WTC11 (cell line): ENCODE data around the gene WDR76. TPM values are rescaled to one million over a fixed set of nuclear protein-coding genes. Genes with fewer than 3 reads are reported as not detected.

ENCODE experiments used
- ATAC-seq: fragments of 200-7000 bp; cut with Tn5 transposase; 2 replicates; pipeline ENCODE4 v1.10.0; 2021; ENCODE audit warnings: mild to moderate bottlenecking, moderate library complexity
- CTCF ChIA-PET: fragments of 300-600 bp; sonication (Branson Sonifier 250); formaldehyde crosslinking; loops from one replicate; lab custom pipeline; 2021; ENCODE audit warnings: antibody characterized with exemption; lab: Charles Lee
- POLR2A ChIA-PET: fragments of 350-600 bp; sonication (Branson Sonifier 250); formaldehyde crosslinking; loops from one replicate; lab custom pipeline; 2021; ENCODE audit warnings: antibody characterized with exemption; lab: Charles Lee
- DNase-seq: peaks from one replicate; pipeline ENCODE4 v3.0.0; 2021; ENCODE audit warnings: low spot score
- H3K27ac Mint-ChIP-seq: 2 replicates; pipeline ENCODE4 v1.8.0; 2021; ENCODE audit warnings: mixed read lengths
- H3K27me3 Mint-ChIP-seq: 2 replicates; pipeline ENCODE4 v1.8.0; 2021; ENCODE audit warnings: low read depth, mild to moderate bottlenecking, moderate library complexity, mixed read lengths
- H3K36me3 Mint-ChIP-seq: 2 replicates; pipeline ENCODE4 v1.8.0; 2021; ENCODE audit warnings: mixed read lengths
- H3K4me1 Mint-ChIP-seq: 2 replicates; pipeline ENCODE4 v1.8.0; 2022; ENCODE audit warnings: mixed read lengths
- H3K4me3 Mint-ChIP-seq: 2 replicates; pipeline ENCODE4 v1.8.0; 2021; ENCODE audit warnings: mild to moderate bottlenecking, moderate library complexity, mixed read lengths
- H3K9me3 Mint-ChIP-seq: 2 replicates; pipeline ENCODE4 v1.8.0; 2021; ENCODE audit warnings: mixed read lengths
- AFF4 ChIP-seq: sonication (generic); formaldehyde crosslinking; IDR thresholded peaks from 2 replicates; pipeline ENCODE4 v1.8.1; 2023; ENCODE audit warnings: mild to moderate bottlenecking, missing genetic modification reagents, borderline replicate concordance
- CDX4 ChIP-seq: fragments of 250-450 bp; sonication (Bioruptor Pico); IDR thresholded peaks from 2 replicates; pipeline ENCODE4 v1.9.0; 2021; ENCODE audit warnings: moderate library complexity, mild to moderate bottlenecking, inconsistent platforms, borderline replicate concordance
- E2F4 ChIP-seq: sonication (generic); formaldehyde crosslinking; IDR thresholded peaks from 2 replicates; pipeline ENCODE4 v1.8.1; 2022; ENCODE audit warnings: low read depth, mild to moderate bottlenecking, moderate library complexity, missing genetic modification reagents, borderline replicate concordance
- ERG ChIP-seq: fragments of 250-450 bp; sonication (Bioruptor Pico); IDR thresholded peaks from 2 replicates; pipeline ENCODE4 v1.8.0; 2021; ENCODE audit warnings: mild to moderate bottlenecking
- FOXP1 ChIP-seq: sonication (generic); formaldehyde crosslinking; IDR thresholded peaks from 2 replicates; pipeline ENCODE4 v1.8.0; 2022; ENCODE audit warnings: missing genetic modification reagents, mild to moderate bottlenecking, moderate library complexity, borderline replicate concordance
- FOXP4 ChIP-seq: sonication (generic); formaldehyde crosslinking; IDR thresholded peaks from 2 replicates; pipeline ENCODE4 v1.8.0; 2022; ENCODE audit warnings: mild to moderate bottlenecking, missing genetic modification reagents
- GTF2I ChIP-seq: fragments of 250-450 bp; sonication (Bioruptor Pico); conservative IDR thresholded peaks from 2 replicates; pipeline ENCODE4 v1.4.0; 2021; ENCODE audit warnings: mild to moderate bottlenecking
- HMGA2 ChIP-seq: fragments of 250-450 bp; sonication (Bioruptor Pico); IDR thresholded peaks from 2 replicates; pipeline ENCODE4 v1.4.0; 2021; ENCODE audit warnings: mild to moderate bottlenecking, moderate library complexity
- HMGXB4 ChIP-seq: sonication (generic); formaldehyde crosslinking; IDR thresholded peaks from 2 replicates; pipeline ENCODE4 v1.8.1; 2023; ENCODE audit warnings: mild to moderate bottlenecking, moderate library complexity, missing genetic modification reagents
- IRF2 ChIP-seq: sonication (generic); formaldehyde crosslinking; IDR thresholded peaks from 2 replicates; pipeline ENCODE4 v1.8.0; 2022; ENCODE audit warnings: low read depth, missing genetic modification reagents, borderline replicate concordance
- NFYB ChIP-seq: sonication (generic); formaldehyde crosslinking; conservative IDR thresholded peaks from 2 replicates; pipeline ENCODE4 v1.8.0; 2022; ENCODE audit warnings: low read depth, missing genetic modification reagents
- PRDM15 ChIP-seq: sonication (generic); formaldehyde crosslinking; IDR thresholded peaks from 2 replicates; pipeline ENCODE4 v1.8.0; 2022; ENCODE audit warnings: missing genetic modification reagents
- PRRX2 ChIP-seq: fragments of 250-450 bp; sonication (Bioruptor Pico); IDR thresholded peaks from 2 replicates; pipeline ENCODE4 v1.8.0; 2021; ENCODE audit warnings: mild to moderate bottlenecking
- RORB ChIP-seq: fragments of 250-450 bp; sonication (Bioruptor Pico); IDR thresholded peaks from 2 replicates; pipeline ENCODE4 v1.9.0; 2021; ENCODE audit warnings: mild to moderate bottlenecking
- SMAD3 ChIP-seq: sonication (generic); formaldehyde crosslinking; IDR thresholded peaks from 2 replicates; pipeline ENCODE4 v1.8.0; 2022; ENCODE audit warnings: missing genetic modification reagents, mild to moderate bottlenecking, borderline replicate concordance
- SMAD4 ChIP-seq: sonication (generic); formaldehyde crosslinking; IDR thresholded peaks from 2 replicates; pipeline ENCODE4 v1.8.0; 2022; ENCODE audit warnings: mild to moderate bottlenecking, missing genetic modification reagents
- SOX15 ChIP-seq: fragments of 250-450 bp; sonication (Bioruptor Pico); IDR thresholded peaks from 2 replicates; pipeline ENCODE4 v1.9.0; 2021; ENCODE audit warnings: mild to moderate bottlenecking
- USF1 ChIP-seq: sonication (generic); formaldehyde crosslinking; IDR thresholded peaks from 2 replicates; pipeline ENCODE4 v1.8.0; 2022; ENCODE audit warnings: mild to moderate bottlenecking, missing genetic modification reagents
- ZNF219 ChIP-seq: sonication (generic); formaldehyde crosslinking; IDR thresholded peaks from 2 replicates; pipeline ENCODE4 v1.8.0; 2023; ENCODE audit warnings: missing genetic modification reagents, mild to moderate bottlenecking, borderline replicate concordance
- ZNF317 ChIP-seq: sonication (generic); formaldehyde crosslinking; IDR thresholded peaks from 2 replicates; pipeline ENCODE4 v1.8.1; 2023; ENCODE audit warnings: low read depth, mild to moderate bottlenecking, moderate library complexity, missing genetic modification reagents, borderline replicate concordance
- total RNA-seq: library from RNA; stranded (reverse); gene quantifications from 3 replicates; pipeline ENCODE4 v1.2.3, GENCODE V29; 2021

The WDR76 gene
- total RNA-seq, 1 experiment from 2014 or later, result 16.2 TPM

- Mint-ChIP-seq H3K27ac (no peak overlapping the region), H3K9me3 (no peaks in the 10 kb centered on the region), H3K4me3 (no peak overlapping the region), H3K4me1 (no peaks in the 10 kb centered on the region), H3K27me3 (no peaks in the 10 kb centered on the region), H3K36me3 (peaks cover 3% of the 10 kb centered on the region)
- CTCF ChIA-PET, result no interaction called here
- POLR2A ChIA-PET, result interaction anchor here (0.8 kb wide), 1 partner anchor 350 kb away, joined by 4 read pairs; no protein-coding TSS in a partner anchor
- DNase-seq (no peak), ATAC-seq (no peak)
- no peak for TF ChIP-seq E2F4 (CRISPR knock-in tag)
- no peak for TF ChIP-seq PRRX2 (CRISPR knock-in tag)
- TF ChIP-seq GTF2I (CRISPR knock-in tag), result no peak
- TF ChIP-seq RORB (CRISPR knock-in tag), result no peak
- no peak for TF ChIP-seq IRF2 (CRISPR knock-in tag)
- no peak for TF ChIP-seq ERG (CRISPR knock-in tag)
- TF ChIP-seq ZNF317 (CRISPR knock-in tag), result no peak
- no peak for TF ChIP-seq FOXP1 (CRISPR knock-in tag)
- no peak for TF ChIP-seq AFF4 (CRISPR knock-in tag)
- no peak for TF ChIP-seq FOXP4 (CRISPR knock-in tag)
- TF ChIP-seq HMGA2 (CRISPR knock-in tag), result no peak
Observed at GRCh38 chr15:43867096-43867495, 40.3 kb downstream of the WDR76 start.

GRCh38 chr15:43868406-43868805 lies 41.6 kb downstream of the WDR76 start:
- no peak overlapping the region for H3K27ac Mint-ChIP-seq
- no peak overlapping the region for H3K4me3 Mint-ChIP-seq
- no peak for TF ChIP-seq HMGXB4
- no peak for TF ChIP-seq SMAD3 (CRISPR knock-in tag)
- TF ChIP-seq IRF2 (CRISPR knock-in tag), result no peak
- no peak for TF ChIP-seq ZNF219
- no peak for TF ChIP-seq PRDM15 (CRISPR knock-in tag)
- no peak for TF ChIP-seq SOX15 (CRISPR knock-in tag)
- no peak for TF ChIP-seq CDX4 (CRISPR knock-in tag)
- no peak for TF ChIP-seq SMAD4 (CRISPR knock-in tag)
- TF ChIP-seq NFYB, result no peak
- TF ChIP-seq USF1 (CRISPR knock-in tag), result no peak

More at GRCh38 chr15:43868406-43868805, 41.6 kb downstream of the WDR76 start:
- ATAC-seq, result no peak
- ChIA-PET CTCF (interaction anchor here (0.6 to 6.5 kb wide), 4 partner anchors 13 to 123 kb away, joined by 3 to 45 read pairs (median 4); partner anchors contain the start of gene ELL3), POLR2A (no interaction called here)
- peaks cover 3% of the 10 kb centered on the region; the same call in 1 of the 2 replicates for H3K36me3 Mint-ChIP-seq
- no peaks in the 10 kb centered on the region for H3K27me3 Mint-ChIP-seq
- no peak for DNase-seq
- H3K4me1 Mint-ChIP-seq, result no peaks in the 10 kb centered on the region
- H3K9me3 Mint-ChIP-seq, result no peaks in the 10 kb centered on the region
